SK-N-SH (cell line): Measurements from ENCODE around the gene TAF11L14.

Experiments used
- CHD2 ChIP-seq: fragments of 150-350 bp; IDR thresholded peaks from 2 replicates; pipeline ENCODE4 v1.6.1; 2018; ENCODE audit warnings: low read length; ENCODE audit not compliant: partially characterized antibody
- CTCF ChIP-seq: fragments of 200-600 bp; sonication (generic); IDR thresholded peaks from 2 replicates; pipeline ENCODE4 v1.6.1; 2017; ENCODE audit warnings: antibody characterized with exemption, mild to moderate bottlenecking, moderate library complexity
- ELF1 ChIP-seq: IDR thresholded peaks from 2 replicates; pipeline ENCODE4 v1.4.0; 2012
- EP300 ChIP-seq, 2 experiments: IDR thresholded peaks; 2 replicates each; pipeline versions ENCODE4 v1.4.0 to v1.6.1; 2012; ENCODE audit warnings: borderline replicate concordance in 1 of 2, low read depth in 1 of 2, low read length in 1 of 2
- FOXM1 ChIP-seq: IDR thresholded peaks from 2 replicates; pipeline ENCODE4 v1.4.0; 2012; ENCODE audit warnings: low read depth, mild to moderate bottlenecking
- MAX ChIP-seq: IDR thresholded peaks from 2 replicates; pipeline ENCODE4 v1.4.0; 2012; ENCODE audit warnings: low read depth
- NFIC ChIP-seq: IDR thresholded peaks from 2 replicates; pipeline ENCODE4 v1.4.0; 2012; ENCODE audit warnings: borderline replicate concordance
- POLR2AphosphoS5 ChIP-seq: IDR thresholded peaks from 2 replicates; pipeline ENCODE4 v1.6.1; 2012; ENCODE audit warnings: low read depth, low read length
- SIN3A ChIP-seq: IDR thresholded peaks from 2 replicates; pipeline ENCODE4 v1.6.1; 2012; ENCODE audit warnings: low read depth, mild to moderate bottlenecking, low read length, moderate library complexity, borderline replicate concordance
- SMC3 ChIP-seq: IDR thresholded peaks from 2 replicates; pipeline ENCODE4 v1.6.1; 2012; ENCODE audit warnings: low read depth, low read length, improper control_type of control experiment
- TAF1 ChIP-seq: IDR thresholded peaks from 2 replicates; pipeline ENCODE4 v1.6.1; 2012; ENCODE audit warnings: low read depth, mild to moderate bottlenecking, low read length, moderate library complexity, borderline replicate concordance
- USF2 ChIP-seq: fragments of 150-350 bp; IDR thresholded peaks from 2 replicates; pipeline ENCODE4 v1.6.1; 2017; ENCODE audit warnings: antibody characterized with exemption, low read length, low read depth, borderline replicate concordance
- YY1 ChIP-seq: IDR thresholded peaks from 2 replicates; pipeline ENCODE4 v1.4.0; 2012; ENCODE audit warnings: low read depth, mild to moderate bottlenecking
- TF ChIP-seq, protein P1 (sequence below): IDR thresholded peaks from 2 replicates; pipeline ENCODE4 v1.6.1; 2012; ENCODE audit warnings: mild to moderate bottlenecking, low read depth, low read length, moderate library complexity

DNA sequence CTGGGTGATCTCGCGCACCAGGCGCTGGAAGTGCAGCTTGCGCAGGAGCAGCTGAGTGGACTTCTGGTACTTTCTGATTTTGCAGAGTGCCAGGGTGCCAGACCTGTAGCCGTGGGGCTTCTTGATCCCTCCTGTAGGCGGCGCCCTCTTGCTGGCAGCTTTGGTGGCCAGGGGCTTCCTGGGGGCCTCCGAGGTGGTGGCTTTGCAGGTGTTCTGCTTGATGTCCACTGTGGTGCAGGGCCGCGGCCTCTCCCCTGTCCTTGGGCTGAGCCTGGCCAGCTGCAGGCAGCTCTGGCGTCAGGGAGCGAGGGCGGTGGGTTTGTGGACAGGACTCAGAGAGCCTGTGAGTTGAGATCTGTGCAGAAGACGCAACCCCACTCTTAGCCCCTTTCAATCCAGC is 36.1 kb downstream of the TAF11L14 start:
- TF ChIP-seq CTCF: no peak
- no peak for TF ChIP-seq SMC3
- TF ChIP-seq YY1: no peak
- TF ChIP-seq MAX: no peak
- TF ChIP-seq EP300 (IDR thresholded peaks at IDR 0.05; ENCODE audit: borderline replicate concordance in 1 of 2, low read depth in 1 of 2, low read length in 1 of 2): no peak
- TF ChIP-seq POLR2AphosphoS5: no peak
- TF ChIP-seq, protein P1, sequence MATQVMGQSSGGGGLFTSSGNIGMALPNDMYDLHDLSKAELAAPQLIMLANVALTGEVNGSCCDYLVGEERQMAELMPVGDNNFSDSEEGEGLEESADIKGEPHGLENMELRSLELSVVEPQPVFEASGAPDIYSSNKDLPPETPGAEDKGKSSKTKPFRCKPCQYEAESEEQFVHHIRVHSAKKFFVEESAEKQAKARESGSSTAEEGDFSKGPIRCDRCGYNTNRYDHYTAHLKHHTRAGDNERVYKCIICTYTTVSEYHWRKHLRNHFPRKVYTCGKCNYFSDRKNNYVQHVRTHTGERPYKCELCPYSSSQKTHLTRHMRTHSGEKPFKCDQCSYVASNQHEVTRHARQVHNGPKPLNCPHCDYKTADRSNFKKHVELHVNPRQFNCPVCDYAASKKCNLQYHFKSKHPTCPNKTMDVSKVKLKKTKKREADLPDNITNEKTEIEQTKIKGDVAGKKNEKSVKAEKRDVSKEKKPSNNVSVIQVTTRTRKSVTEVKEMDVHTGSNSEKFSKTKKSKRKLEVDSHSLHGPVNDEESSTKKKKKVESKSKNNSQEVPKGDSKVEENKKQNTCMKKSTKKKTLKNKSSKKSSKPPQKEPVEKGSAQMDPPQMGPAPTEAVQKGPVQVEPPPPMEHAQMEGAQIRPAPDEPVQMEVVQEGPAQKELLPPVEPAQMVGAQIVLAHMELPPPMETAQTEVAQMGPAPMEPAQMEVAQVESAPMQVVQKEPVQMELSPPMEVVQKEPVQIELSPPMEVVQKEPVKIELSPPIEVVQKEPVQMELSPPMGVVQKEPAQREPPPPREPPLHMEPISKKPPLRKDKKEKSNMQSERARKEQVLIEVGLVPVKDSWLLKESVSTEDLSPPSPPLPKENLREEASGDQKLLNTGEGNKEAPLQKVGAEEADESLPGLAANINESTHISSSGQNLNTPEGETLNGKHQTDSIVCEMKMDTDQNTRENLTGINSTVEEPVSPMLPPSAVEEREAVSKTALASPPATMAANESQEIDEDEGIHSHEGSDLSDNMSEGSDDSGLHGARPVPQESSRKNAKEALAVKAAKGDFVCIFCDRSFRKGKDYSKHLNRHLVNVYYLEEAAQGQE: no peak
- TF ChIP-seq USF2: no peak
- TF ChIP-seq TAF1: no peak
- TF ChIP-seq NFIC: no peak
- no peak for TF ChIP-seq CHD2
- no peak for TF ChIP-seq FOXM1
- no peak for TF ChIP-seq ELF1
- TF ChIP-seq SIN3A: no peak
